Stimulated activated CD4-positive, alpha-beta T cell treated with anti-CD3 and anti-CD28 coated beads, Interleukin-4, amount 100 ng/mL, for 48 hours (primary cell): ENCODE data around the gene MT1HL1.
"Not testable (repeated sequence)": the region's sequence is repeated elsewhere in the genome, so short reads cannot be mapped to it uniquely, and the experiment has no call there.

Source experiments
- DNase-seq, 2 donors: peaks; one replicate each; pipeline ENCODE4 v3.0.0-alpha.2; 2020; ENCODE audit warnings: low read depth in 2 of 2

MT1HL1 gene

DNA sequence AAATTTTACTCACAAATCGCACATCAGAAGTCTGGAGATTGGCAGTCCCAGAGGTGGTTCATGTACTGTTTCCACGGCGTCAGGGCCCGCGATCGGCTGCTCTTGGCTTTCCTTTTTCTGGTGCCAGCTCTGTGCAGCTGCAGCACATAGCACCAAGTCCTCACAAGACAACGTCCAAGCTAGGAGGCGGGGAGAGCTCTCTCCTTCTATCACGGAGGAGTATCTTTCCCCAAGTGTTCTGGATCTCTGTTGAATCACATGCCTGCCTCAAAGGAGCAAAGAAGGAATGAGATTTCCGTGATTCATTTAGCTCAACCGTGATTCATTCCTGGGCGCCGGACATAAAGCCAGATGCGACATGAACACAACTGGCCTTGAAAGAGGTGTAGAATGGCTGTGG lies 25.5 kb downstream of the MT1HL1 start:
- no peak for DNase-seq

GRCh38 chr1:236975461-236975860 lies 28.8 kb downstream of the MT1HL1 start:
- no peak for DNase-seq

DNA sequence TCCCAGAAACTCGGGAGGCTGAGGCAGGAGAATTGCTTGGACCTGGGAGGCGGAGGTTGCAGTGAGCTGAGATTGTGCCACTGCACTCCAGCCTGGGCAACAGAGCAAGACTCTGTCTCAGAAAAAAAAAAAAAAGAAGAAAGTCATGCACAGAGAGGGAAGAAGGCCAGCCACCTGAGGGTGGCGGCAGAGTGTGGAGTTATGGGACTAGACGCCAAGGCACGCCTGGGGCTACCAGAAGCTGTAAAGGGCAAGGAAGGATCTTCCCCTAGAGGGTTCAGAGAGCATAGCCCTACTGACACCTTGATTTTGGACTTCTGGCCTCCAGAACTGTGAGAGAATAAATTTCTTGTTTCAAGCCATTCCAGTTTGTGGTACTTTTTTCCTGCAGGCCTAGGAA lies 30.2 kb downstream of the MT1HL1 start:
- not testable (repeated sequence) for DNase-seq

GRCh38 chr1:236966636-236967035 lies 37.6 kb downstream of the MT1HL1 start:
- no peak for DNase-seq

GRCh38 chr1:236963920-236964319 lies 40.3 kb downstream of the MT1HL1 start:
- no peak for DNase-seq

GRCh38 chr1:236959112-236959511 lies 45.1 kb downstream of the MT1HL1 start:
- no peak for DNase-seq

DNA sequence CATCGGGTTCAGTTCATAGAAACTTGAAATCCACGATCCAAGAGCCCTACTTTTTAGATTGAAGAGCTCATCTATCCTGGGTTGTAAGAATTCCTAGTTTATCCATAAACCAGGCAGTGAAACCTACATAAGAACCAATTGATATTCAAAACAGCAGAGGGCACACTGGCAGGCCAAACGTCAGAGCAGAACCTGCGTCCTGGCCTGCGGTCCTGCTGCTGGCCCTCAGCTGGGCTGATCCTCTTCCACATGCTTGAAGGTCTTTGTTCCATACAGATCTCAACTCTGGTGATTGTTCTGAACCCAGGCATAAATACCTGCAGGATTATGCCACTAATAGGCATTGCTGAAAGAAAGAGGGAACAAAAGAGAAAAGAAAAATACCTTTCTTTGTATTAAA lies 47.0 kb downstream of the MT1HL1 start:
- no peak for DNase-seq
